Keratinocyte (primary cell): ENCODE data around the gene P2RX7.

ENCODE experiments used
- CTCF ChIP-seq, 3 experiments: IDR thresholded peaks in 1 of 3; conservative IDR thresholded peaks in 1 of 3; optimal IDR thresholded peaks in 1 of 3; 2 replicates in 2 of 3; 3 replicates in 1 of 3; pipeline versions ENCODE3 to v1.5.1; 2011; ENCODE audit warnings: low read length in 3 of 3, mild to moderate bottlenecking in 3 of 3, moderate library complexity in 2 of 3, control low read depth in 1 of 3, inconsistent platforms in 1 of 3; ENCODE audit not compliant: insufficient read depth in 2 of 3; ENCODE audit errors: extremely low read depth in 1 of 3
- EZH2 ChIP-seq: IDR thresholded peaks from one replicate; pipeline ENCODE4 v1.6.1; 2012; ENCODE audit warnings: inconsistent platforms, mild to moderate bottlenecking, low read length, moderate library complexity

- TF ChIP-seq CTCF (optimal IDR thresholded peaks at IDR 0.05 in 1 of 3, IDR thresholded peaks at IDR 0.05 in 1 of 3, conservative IDR thresholded peaks at IDR 0.05 in 1 of 3; ENCODE audit: extremely low read depth in 1 of 3, insufficient read depth in 2 of 3, low read length in 3 of 3), result no peak
- no peak for TF ChIP-seq EZH2
Observed at GRCh38 chr12:121167951-121168350, 35.3 kb downstream of the P2RX7 start.
